ENCODE measurements around the gene ALDH18A1.
"Not testable (repeated sequence)": the region's sequence is repeated elsewhere in the genome, so short reads cannot be mapped to it uniquely, and the experiment has no call there.

The ALDH18A1 gene

DNA sequence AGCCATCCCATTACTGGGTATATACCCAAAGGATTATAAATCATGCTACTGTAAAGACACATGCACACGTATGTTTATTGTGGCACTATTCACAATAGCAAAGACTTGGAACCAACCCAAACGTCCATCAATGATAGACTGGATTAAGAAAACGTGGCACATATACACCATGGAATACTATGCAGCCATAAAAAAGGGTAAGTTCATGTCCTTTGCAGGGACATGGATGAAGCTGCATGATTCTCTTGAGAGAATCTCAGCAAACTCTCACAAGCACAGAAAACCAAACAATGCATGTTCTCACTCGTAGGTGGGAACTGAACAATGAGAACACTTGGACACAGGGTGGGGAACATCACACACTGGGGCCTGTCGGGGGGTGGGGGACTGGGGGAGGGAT lies 36.1 kb downstream of the ALDH18A1 start:
- not testable (repeated sequence) for H3K27ac ChIP-seq (ENCODE audit: low read depth, low read length); H3K4me1 ChIP-seq (ENCODE audit: control insufficient read depth, insufficient read depth, low read length, unreplicated experiment); H2AFZ ChIP-seq (ENCODE audit: low read length, unreplicated experiment); H3K79me2 ChIP-seq (ENCODE audit: control insufficient read depth, insufficient read depth, low read length, unreplicated experiment); H3K27me3 ChIP-seq (ENCODE audit: insufficient read depth, low read length); H3K4me3 ChIP-seq (ENCODE audit: low read depth, low read length)
- H3K36me3 ChIP-seq (ENCODE audit: insufficient read depth, low read length), result peaks cover 15% of the 10 kb centered on the region; the same call in 1 of the 2 replicates

DNA sequence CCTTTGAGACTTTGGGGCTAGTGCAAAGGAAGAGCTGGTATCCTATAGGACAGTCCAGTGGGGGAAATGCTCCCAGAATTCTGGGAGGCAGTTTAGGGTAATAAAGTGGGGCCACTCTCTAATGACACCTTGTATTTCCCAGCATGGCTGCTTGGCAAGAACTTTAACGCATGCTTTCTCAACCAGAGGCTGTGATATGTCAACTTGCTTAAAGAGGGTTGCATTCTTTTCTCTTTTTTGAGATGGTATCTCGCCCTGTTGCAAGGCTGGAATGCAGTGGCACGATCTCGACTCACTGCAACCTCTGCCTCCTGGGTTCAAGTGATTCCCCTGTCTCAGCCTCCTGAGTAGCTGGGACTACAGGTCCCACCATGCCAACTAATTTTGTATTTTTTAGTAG lies 38.4 kb downstream of the ALDH18A1 start:
- H3K4me3 ChIP-seq (ENCODE audit: low read depth, low read length), result no peak overlapping the region
- peaks cover 15% of the 10 kb centered on the region; the same call in 1 of the 2 replicates for H3K36me3 ChIP-seq (ENCODE audit: insufficient read depth, low read length)
- no peaks in the 10 kb centered on the region for H3K79me2 ChIP-seq (ENCODE audit: control insufficient read depth, insufficient read depth, low read length, unreplicated experiment)
- no peaks in the 10 kb centered on the region for H3K4me1 ChIP-seq (ENCODE audit: control insufficient read depth, insufficient read depth, low read length, unreplicated experiment)
- H3K27ac ChIP-seq (ENCODE audit: low read depth, low read length), result no peak overlapping the region
- H2AFZ ChIP-seq (ENCODE audit: low read length, unreplicated experiment), result no peak overlapping the region
- H3K27me3 ChIP-seq (ENCODE audit: insufficient read depth, low read length), result no peaks in the 10 kb centered on the region

DNA sequence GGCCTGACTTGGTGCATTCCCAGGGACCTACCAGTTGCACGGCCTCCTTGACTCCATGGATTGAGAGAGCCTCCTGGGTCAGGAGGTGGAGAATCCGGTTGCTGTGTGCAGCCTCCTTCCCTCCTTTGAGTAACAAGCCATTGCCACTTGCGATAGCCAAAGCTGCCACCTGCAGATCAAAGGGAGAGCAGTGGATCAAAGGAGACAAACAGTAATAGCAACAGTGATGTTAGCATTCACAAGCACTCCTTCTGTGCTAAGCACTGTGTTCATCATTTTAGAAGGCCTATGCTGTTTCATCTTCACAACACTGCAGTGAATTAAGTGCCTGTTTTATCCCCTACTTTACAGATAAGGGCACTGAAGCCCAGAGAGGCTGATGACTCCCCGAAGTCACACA lies 40.1 kb downstream of the ALDH18A1 start:
- no peaks in the 10 kb centered on the region for H3K27me3 ChIP-seq (ENCODE audit: insufficient read depth, low read length)
- H3K36me3 ChIP-seq (ENCODE audit: insufficient read depth, low read length), result peaks cover 26% of the 10 kb centered on the region; the same call in 1 of the 2 replicates
- H3K4me1 ChIP-seq (ENCODE audit: control insufficient read depth, insufficient read depth, low read length, unreplicated experiment), result no peaks in the 10 kb centered on the region
- no peak overlapping the region for H2AFZ ChIP-seq (ENCODE audit: low read length, unreplicated experiment)
- no peak overlapping the region for H3K4me3 ChIP-seq (ENCODE audit: low read depth, low read length)
- no peaks in the 10 kb centered on the region for H3K79me2 ChIP-seq (ENCODE audit: control insufficient read depth, insufficient read depth, low read length, unreplicated experiment)
- H3K27ac ChIP-seq (ENCODE audit: low read depth, low read length), result no peak overlapping the region

DNA sequence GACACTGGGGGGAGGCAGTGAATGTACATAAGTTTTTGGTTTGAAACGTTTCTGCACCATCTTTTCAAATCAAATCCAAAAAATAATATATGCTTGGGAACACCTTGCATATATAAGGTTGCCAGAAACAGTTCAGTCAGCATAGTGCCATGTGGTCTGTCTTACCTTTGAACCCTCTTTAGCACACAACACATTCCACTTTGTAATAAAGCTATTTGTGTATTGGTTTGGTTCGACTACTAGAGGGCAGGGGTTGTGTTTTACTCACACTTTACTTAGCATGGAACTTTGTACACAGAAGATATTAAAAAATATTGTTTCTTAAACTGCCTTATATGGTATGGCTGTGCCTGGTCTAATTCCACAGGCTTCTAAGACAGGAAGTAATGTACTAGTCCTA lies 43.2 kb downstream of the ALDH18A1 start:
- no peaks in the 10 kb centered on the region for H3K79me2 ChIP-seq (ENCODE audit: control insufficient read depth, insufficient read depth, low read length, unreplicated experiment)
- no peak overlapping the region for H3K4me3 ChIP-seq (ENCODE audit: low read depth, low read length)
- no peak overlapping the region for H3K27ac ChIP-seq (ENCODE audit: low read depth, low read length)
- H3K4me1 ChIP-seq (ENCODE audit: control insufficient read depth, insufficient read depth, low read length, unreplicated experiment), result no peaks in the 10 kb centered on the region
- no peaks in the 10 kb centered on the region for H3K27me3 ChIP-seq (ENCODE audit: insufficient read depth, low read length)
- peaks cover 35% of the 10 kb centered on the region; the same call in 1 of the 2 replicates for H3K36me3 ChIP-seq (ENCODE audit: insufficient read depth, low read length)
- H2AFZ ChIP-seq (ENCODE audit: low read length, unreplicated experiment), result no peak overlapping the region

DNA sequence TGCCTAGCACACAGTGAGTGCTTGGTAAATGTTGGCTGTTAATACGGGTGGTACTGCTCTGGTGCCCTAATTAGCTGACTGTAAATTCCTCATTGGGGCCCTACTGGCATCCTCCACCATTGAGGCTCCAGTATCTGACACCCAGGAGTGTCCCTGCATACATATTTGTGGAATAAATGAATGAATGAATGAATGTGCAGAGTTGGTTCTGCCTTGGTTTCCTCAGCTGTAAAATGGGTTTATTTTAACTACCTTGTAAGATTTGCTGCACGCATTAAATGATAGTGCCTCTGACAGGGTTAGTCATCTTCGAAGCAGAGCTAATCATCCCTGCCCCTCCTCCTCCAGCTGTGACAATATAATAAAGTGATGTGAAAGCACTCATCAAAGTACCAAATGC lies 45.8 kb downstream of the ALDH18A1 start:
- Histone ChIP-seq H3K79me2 (ENCODE audit: control insufficient read depth, insufficient read depth, low read length, unreplicated experiment) (no peaks in the 10 kb centered on the region), H3K4me1 (ENCODE audit: control insufficient read depth, insufficient read depth, low read length, unreplicated experiment) (no peaks in the 10 kb centered on the region), H3K27me3 (ENCODE audit: insufficient read depth, low read length) (no peaks in the 10 kb centered on the region), H2AFZ (ENCODE audit: low read length, unreplicated experiment) (no peak overlapping the region), H3K27ac (ENCODE audit: low read depth, low read length) (no peak overlapping the region), H3K4me3 (ENCODE audit: low read depth, low read length) (no peak overlapping the region), H3K36me3 (ENCODE audit: insufficient read depth, low read length) (peaks cover 37% of the 10 kb centered on the region; the same call in 1 of the 2 replicates)

DNA sequence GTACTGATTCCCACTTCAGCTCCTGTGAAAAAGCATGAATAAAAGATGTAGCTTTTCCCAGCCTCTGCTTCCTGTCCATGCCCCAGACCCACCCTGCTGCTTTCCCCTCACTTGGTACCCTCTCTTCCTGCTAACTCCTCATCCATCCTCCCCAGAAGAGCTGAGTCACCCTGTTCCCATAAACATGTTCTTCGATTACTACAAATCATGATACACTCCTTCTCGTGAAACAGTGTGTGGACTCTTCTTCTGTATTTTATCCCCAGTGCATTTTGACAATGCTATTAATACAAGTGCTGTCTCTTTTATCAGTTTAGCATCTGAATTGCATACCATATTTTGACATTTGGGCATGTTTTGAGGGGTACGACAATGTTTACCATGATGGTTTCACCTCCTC lies 49.6 kb downstream of the ALDH18A1 start:
- Histone ChIP-seq H3K79me2 (ENCODE audit: control insufficient read depth, insufficient read depth, low read length, unreplicated experiment) (no peaks in the 10 kb centered on the region), H3K27me3 (ENCODE audit: insufficient read depth, low read length) (no peaks in the 10 kb centered on the region), H3K4me3 (ENCODE audit: low read depth, low read length) (no peak overlapping the region), H3K36me3 (ENCODE audit: insufficient read depth, low read length) (peaks cover 17% of the 10 kb centered on the region; the same call in 1 of the 2 replicates), H3K27ac (ENCODE audit: low read depth, low read length) (no peak overlapping the region), H2AFZ (ENCODE audit: low read length, unreplicated experiment) (no peak overlapping the region), H3K4me1 (ENCODE audit: control insufficient read depth, insufficient read depth, low read length, unreplicated experiment) (no peaks in the 10 kb centered on the region)

DNA sequence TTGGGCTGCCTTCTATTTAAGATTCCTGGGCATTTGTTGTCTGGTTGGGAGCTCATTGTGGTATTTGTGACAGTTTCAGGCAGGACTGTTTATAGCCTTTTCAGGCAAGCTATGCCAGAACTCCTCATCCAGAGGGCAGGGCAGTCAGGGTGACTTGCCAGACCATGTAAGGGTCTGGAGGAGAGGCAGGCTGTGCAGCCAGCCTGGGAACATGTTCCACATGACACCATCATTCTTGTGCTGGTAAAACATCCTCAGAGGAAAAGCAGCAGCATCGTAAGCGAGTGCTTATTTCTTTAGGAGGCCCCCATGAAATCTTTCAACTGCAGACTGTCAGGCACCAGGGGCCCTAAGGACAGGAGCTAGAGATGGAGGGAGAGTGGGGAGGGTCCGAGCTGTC lies 51.3 kb downstream of the ALDH18A1 start:
- Histone ChIP-seq H3K4me1 (ENCODE audit: control insufficient read depth, insufficient read depth, low read length, unreplicated experiment) (no peaks in the 10 kb centered on the region), H2AFZ (ENCODE audit: low read length, unreplicated experiment) (no peak overlapping the region), H3K79me2 (ENCODE audit: control insufficient read depth, insufficient read depth, low read length, unreplicated experiment) (no peaks in the 10 kb centered on the region), H3K27me3 (ENCODE audit: insufficient read depth, low read length) (no peaks in the 10 kb centered on the region), H3K36me3 (ENCODE audit: insufficient read depth, low read length) (peaks cover 7% of the 10 kb centered on the region; the same call in 1 of the 2 replicates), H3K4me3 (ENCODE audit: low read depth, low read length) (no peak overlapping the region), H3K27ac (ENCODE audit: low read depth, low read length) (no peak overlapping the region)

DNA sequence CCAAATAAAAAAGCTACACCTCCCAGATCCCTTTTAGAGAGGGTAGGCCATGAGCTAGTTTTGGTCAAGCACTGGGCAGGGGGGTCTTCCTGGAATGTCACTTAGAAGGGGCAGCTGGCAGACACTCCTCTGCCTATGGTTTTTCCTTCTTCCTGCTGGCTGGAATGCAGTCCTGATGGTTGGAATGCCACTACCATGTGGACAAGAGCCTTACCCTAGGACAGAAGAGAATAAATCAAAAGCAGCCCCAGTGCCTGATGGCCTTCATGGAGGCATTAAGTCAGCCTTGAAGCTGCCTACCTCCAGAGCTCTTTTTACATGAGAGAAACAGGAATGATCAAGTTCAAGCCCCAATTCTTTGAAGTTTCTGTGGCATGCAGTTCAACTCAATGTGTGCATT lies 51.9 kb downstream of the ALDH18A1 start:
- Histone ChIP-seq H3K79me2 (ENCODE audit: control insufficient read depth, insufficient read depth, low read length, unreplicated experiment) (no peaks in the 10 kb centered on the region), H3K27ac (ENCODE audit: low read depth, low read length) (no peak overlapping the region), H3K36me3 (ENCODE audit: insufficient read depth, low read length) (peaks cover 4% of the 10 kb centered on the region; the same call in 1 of the 2 replicates), H3K4me3 (ENCODE audit: low read depth, low read length) (no peak overlapping the region), H3K4me1 (ENCODE audit: control insufficient read depth, insufficient read depth, low read length, unreplicated experiment) (no peaks in the 10 kb centered on the region), H3K27me3 (ENCODE audit: insufficient read depth, low read length) (no peaks in the 10 kb centered on the region), H2AFZ (ENCODE audit: low read length, unreplicated experiment) (no peak overlapping the region)

DNA sequence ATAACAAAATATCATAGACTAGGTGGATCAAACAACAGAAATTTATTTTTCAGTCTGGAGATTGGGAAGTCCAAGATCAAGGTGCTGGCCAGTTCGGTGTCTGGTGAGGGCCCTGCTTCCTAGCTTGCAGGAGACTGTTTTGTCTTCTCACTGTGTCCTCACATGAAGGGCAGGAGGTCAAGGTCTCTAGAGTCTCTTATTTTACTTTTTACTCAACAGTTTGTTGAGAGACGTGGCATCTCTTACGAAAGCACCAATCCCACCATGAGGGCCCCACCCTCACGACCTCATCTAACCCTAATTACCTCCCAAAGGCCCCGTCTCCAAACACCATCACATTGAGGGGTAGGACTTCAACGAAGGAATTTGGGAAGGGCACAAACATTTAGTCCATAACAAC lies 54.1 kb downstream of the ALDH18A1 start:
- Histone ChIP-seq H3K79me2 (ENCODE audit: control insufficient read depth, insufficient read depth, low read length, unreplicated experiment) (no peaks in the 10 kb centered on the region), H3K27ac (ENCODE audit: low read depth, low read length) (no peak overlapping the region), H3K4me1 (ENCODE audit: control insufficient read depth, insufficient read depth, low read length, unreplicated experiment) (no peaks in the 10 kb centered on the region), H2AFZ (ENCODE audit: low read length, unreplicated experiment) (no peak overlapping the region), H3K4me3 (ENCODE audit: low read depth, low read length) (no peak overlapping the region), H3K36me3 (ENCODE audit: insufficient read depth, low read length) (no peaks in the 10 kb centered on the region), H3K27me3 (ENCODE audit: insufficient read depth, low read length) (peaks cover 4% of the 10 kb centered on the region; the same call in 1 of the 2 replicates)

DNA sequence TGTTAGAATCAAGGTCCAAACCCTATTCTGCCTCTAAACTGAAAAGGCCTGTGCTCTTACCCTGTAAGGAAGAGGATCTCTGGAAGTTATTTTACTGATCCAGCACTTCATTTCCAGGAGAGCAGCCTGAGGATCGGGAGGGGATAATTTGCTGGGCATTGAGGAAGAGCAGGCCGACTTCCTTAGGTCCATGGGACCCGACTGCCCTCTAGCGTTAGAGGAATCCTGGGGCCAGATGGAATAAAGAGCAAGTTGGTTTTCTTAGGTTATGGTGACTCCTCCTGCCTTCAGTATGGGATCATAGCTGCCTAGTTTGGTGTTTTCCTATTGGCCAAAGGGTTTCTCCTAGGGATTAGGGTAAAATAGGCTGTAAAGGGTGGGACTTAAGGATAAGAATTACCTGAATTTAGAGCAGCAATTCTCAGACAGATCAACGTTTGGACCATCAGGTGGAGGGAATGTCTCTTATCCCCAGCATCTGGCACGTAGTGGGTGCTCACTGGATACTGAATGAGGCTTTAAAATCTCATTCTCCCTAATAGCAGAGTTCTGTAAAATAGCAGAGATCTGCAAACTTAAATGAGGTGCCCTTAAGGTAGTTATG lies 55.3 kb downstream of the ALDH18A1 start:
- H3K79me2 ChIP-seq (ENCODE audit: control insufficient read depth, insufficient read depth, low read length, unreplicated experiment), result no peaks in the 10 kb centered on the region
- H3K27ac ChIP-seq (ENCODE audit: low read depth, low read length), result no peak overlapping the region
- no peaks in the 10 kb centered on the region for H3K36me3 ChIP-seq (ENCODE audit: insufficient read depth, low read length)
- no peak overlapping the region for H2AFZ ChIP-seq (ENCODE audit: low read length, unreplicated experiment)
- no peak overlapping the region for H3K4me3 ChIP-seq (ENCODE audit: low read depth, low read length)
- peaks cover 15% of the 10 kb centered on the region for H3K27me3 ChIP-seq (ENCODE audit: insufficient read depth, low read length)
- H3K4me1 ChIP-seq (ENCODE audit: control insufficient read depth, insufficient read depth, low read length, unreplicated experiment), result no peaks in the 10 kb centered on the region

DNA sequence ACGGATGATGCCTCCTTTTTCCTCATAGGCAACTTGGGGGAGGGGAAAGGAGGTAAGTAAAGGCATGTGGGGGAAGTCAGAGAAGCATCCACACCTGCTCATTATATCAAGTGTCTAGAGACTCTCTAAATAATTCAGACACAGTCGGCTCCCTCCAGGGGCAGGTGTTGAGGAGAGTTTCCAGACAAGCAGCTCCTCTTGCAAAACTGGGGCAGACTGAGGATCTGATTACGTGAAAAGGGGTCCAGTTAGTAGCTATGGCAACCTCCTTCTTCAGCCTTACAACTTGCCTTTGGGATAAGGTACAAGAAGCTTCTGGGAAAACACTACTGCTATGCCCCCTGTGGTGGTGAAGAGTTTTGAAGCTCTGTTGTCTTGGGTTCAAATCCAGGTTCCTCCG lies 56.4 kb downstream of the ALDH18A1 start:
- Histone ChIP-seq H3K36me3 (ENCODE audit: insufficient read depth, low read length) (no peaks in the 10 kb centered on the region), H3K4me3 (ENCODE audit: low read depth, low read length) (no peak overlapping the region), H3K27ac (ENCODE audit: low read depth, low read length) (no peak overlapping the region), H3K27me3 (ENCODE audit: insufficient read depth, low read length) (peaks cover 18% of the 10 kb centered on the region), H3K4me1 (ENCODE audit: control insufficient read depth, insufficient read depth, low read length, unreplicated experiment) (no peaks in the 10 kb centered on the region), H3K79me2 (ENCODE audit: control insufficient read depth, insufficient read depth, low read length, unreplicated experiment) (no peaks in the 10 kb centered on the region), H2AFZ (ENCODE audit: low read length, unreplicated experiment) (no peak overlapping the region)

Measured in ACC112 (cell line).